ENCODE measurements around the gene SLC2A13.
"Not testable (repeated sequence)": the region's sequence is repeated elsewhere in the genome, so short reads cannot be mapped to it uniquely, and the experiment has no call there.

Gene SLC2A13

DNA sequence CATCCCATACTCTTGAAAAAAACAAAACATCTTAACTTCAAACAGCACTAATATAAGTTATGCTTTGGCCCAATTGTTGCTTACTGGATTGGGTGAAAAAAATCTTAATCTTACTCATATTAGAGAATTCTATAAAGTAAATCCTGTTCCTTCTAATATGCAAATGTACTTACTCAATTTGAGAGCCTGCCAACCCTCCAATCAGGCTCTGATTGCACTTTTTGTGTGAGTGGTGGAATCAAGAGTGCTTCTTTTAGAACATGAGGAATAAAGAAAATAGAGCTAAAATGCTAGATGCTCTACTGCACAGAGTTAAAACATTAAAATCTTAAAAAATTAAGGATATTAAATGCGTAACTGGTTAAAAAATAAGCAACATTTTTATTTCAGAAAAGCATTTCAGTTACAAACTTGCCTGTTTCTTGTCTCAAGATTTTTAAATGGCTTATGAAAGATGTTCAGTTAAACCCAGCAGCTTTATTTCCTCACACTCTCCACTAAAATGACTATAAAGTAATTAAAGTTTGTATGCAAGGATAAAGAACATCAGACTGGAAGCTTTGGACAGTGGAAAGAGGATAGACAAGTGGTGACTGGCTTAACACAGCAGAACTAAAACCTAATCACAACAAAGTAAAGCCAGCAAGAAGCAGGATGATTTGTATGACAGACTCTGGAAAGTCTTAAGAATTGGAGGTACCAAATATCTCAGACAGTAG is 177.5 kb downstream of the SLC2A13 start:
- DNase-seq (ENCODE audit: low read depth in 2 of 2), result no peak

DNA sequence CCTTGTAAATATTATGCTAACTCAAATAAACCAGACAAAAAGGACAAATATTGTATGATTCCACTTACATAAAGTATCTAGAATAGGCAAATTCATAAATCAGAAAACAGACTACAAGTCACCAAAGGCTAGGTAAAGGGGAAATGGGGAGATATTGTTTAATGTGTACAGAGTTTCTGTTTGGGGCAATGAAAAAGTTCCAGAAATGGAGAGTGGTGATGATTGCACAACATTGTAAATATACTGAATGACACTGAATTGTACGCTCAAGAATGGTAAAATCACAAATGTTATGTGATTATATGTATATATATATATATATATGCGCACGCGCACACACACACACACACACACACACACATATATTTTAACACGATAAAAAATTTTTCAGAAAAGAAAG is 182.5 kb downstream of the SLC2A13 start:
- DNase-seq (ENCODE audit: low read depth in 2 of 2), result no peak

DNA sequence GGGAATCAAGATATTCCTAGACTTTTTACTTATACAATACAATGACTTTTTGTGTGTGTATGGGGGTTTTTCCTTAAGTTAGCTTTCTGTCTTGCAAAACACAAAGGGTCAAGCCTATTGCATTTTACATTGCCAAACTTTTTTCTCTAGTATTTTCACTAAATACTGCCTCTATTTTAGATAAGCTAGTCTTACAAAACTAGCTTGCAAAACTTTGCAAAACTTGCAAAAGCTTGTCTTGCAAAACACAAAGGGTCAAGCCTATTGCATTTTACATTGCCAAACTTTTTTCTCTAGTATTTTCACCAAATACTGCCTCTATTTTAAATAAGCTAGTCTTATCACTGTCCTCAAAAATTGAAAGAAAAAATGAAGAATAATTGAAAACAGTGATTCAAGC is 183.3 kb downstream of the SLC2A13 start:
- DNase-seq (ENCODE audit: low read depth in 2 of 2), result not testable (repeated sequence)

DNA sequence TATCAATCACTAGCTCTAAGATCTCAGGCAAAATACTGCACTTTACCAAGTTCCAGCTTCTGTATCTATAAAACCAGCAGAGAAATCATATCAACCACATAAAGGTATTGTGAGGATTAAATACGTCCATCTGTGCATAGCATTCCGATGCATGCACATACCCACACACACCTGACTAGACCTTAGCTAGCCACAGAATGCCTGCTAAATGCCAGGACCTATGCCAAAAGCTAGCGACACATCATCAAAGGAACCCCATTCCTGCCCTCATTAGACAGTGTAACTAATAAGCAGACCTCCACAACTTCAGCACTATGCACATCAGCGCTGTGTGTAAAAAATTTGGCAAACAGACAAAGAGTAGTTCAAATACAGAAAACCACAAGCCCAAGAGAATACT is 185.2 kb downstream of the SLC2A13 start:
- DNase-seq (ENCODE audit: low read depth in 2 of 2), result no peak

DNA sequence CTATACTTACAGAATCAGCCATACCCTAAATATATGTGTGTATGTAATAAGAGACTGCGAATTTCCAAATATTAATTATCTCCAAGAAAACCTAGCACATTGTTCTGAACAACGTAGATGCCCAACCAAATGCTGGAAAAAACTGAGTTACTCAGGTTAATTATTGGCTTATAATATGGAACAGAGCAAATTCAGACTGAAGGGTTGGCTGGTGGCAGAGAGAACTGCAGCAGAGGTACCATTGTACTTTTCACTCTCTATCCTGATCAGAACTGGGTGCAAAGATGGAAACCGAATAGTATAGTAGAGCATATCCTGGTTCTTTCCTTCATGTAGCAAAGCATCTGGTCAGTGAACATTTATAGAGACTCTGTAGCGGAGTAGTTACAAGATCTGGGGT is 185.7 kb downstream of the SLC2A13 start:
- no peak for DNase-seq (ENCODE audit: low read depth in 2 of 2)

DNA sequence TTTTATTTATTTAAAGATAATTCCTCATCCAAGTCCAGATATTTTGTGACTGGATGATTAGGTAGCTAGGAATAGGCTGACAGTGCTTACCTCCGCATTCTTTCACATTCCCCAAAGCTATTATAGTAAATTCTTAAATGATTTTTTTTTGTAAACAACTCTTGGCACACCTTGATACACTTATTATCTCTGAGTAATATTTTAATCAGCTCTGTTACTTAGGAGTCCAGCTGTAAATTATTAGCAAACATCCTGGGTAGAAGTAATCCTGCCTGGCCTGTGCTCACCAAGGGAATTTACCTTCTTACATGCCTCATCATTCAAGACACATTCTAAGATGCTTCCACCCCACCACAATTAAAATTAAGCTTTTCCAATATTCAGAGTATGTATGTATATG is 186.1 kb downstream of the SLC2A13 start:
- DNase-seq (ENCODE audit: low read depth in 2 of 2), result no peak

DNA sequence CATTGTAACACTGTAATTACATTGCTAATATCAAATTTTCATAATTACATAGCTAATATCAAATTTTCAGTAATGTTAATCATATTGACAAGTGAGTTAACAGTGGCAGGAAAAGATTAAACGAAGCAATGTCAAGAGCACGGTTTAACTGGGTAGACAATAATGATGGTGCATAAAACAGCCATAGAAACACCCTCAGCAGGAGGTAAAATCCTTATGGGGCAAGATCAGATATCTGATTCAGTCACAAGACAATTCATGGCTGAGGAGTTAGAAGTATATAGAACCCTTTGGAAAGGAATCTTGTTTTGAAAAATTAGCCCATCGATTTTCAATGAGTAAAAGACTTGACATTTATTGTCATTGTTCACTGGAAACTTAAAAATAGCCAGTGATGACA is 190.6 kb downstream of the SLC2A13 start:
- no peak for DNase-seq (ENCODE audit: low read depth in 2 of 2)

DNA sequence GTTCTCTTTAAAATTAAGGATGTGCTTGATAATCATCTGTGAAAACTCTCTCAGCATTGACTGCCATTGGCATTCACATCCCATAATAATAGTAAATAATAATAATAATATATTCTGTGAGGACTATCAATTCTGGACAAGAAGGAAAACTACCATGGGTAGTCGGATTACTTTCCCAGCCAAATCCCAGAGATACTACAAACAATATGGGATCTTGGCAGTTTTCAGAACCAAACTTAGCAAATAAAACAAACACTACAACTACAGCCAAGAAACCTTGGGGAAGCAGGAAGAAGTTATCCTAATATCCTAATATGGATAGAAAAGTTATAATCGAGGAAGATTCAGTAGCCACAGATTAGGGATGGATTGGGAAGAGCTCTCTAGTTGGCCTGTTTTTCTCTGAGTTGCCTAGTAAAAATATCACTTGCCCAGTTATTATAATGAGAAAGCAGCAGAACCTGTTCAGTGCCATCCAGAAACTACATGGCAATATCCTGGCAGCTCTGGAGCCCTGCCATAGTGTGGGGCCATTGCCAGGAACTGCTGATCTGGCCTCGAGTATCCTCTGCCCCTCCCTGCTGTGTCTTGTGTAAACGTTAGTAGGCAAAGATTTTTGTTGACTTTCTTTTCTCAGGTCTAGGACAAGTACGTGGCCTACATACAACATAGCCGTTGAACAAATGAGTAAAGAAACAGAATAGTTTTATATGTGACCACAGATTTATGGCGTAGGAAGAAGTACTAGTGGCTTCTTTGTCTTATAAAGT is 193.5 kb downstream of the SLC2A13 start:
- DNase-seq (ENCODE audit: low read depth in 2 of 2), result no peak

DNA sequence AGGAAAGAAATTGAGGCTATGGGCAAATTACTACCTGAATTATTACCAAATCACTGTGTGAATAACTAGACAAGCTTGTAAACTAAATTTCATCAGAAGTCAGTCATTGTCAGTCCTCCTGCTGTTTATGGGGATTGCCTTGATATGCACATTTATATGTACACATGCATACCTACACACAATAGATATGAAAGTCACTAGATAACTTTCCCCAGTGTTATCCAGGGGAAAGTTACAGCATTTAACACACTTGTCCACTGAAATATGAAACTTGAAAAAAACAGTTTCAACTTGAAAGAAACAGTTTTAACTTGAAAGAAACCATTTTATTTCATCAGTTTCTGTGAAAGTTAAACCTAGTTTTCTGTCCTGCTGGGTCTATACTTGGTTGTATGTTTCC is 199.6 kb downstream of the SLC2A13 start:
- DNase-seq (ENCODE audit: low read depth in 2 of 2), result no peak

DNA sequence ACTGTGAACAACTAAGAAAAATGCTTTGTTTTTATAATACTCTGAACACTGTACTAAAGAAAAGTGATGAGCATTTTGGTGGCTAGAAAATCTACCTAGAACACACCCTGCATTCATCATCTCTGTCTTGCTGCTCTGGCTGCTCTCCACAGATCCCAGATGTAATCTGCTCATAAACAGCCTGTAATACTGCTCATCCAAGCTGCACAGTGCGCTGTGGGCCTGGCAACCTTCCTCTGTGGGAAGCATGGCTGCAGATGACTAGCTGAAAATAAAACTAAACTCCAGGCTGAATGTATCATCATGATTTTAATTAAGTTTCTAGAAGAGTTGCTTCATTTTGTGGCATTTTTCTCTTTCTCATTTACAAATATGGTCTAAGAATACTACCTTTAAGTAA is 200.7 kb downstream of the SLC2A13 start:
- DNase-seq (ENCODE audit: low read depth in 2 of 2), result no peak

DNA sequence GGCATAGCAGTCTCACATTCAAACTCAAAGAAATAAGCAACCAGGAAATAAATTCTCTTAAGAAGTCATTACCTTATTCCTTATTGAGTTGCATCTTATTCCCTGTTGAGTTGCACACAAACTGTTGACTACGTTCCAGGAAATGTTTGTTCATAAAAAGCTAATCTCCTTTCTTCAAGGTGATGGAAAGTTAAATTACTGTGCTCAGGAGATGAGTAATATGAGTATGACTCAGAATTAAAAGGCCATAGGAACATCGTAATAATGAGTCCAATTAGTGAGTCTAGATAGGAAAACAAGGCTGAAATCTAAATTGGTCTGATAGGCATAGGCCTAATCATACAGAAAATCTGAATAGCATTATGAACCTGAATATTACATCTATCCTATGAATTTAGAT is 203.1 kb downstream of the SLC2A13 start:
- DNase-seq (ENCODE audit: low read depth in 2 of 2), result no peak

DNA sequence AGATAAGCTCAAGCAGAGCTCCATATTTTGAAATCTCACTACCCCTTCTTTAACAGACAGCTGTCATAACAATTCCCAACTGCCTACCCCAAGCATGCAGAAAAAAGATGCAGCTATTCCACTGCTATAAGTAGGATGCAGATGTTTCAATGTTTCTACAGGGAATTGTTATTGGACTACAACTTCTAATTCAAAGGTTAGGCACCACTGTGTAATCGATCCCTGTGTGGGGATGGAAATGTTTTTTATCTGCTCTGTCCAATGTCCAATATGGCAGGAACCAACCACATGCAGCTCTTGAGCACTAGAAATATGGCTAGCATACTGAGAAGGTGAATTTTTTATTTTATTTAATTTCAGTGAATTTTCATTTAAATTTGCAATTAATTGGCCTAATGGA is 208.6 kb downstream of the SLC2A13 start:
- no peak for DNase-seq (ENCODE audit: low read depth in 2 of 2)

DNA sequence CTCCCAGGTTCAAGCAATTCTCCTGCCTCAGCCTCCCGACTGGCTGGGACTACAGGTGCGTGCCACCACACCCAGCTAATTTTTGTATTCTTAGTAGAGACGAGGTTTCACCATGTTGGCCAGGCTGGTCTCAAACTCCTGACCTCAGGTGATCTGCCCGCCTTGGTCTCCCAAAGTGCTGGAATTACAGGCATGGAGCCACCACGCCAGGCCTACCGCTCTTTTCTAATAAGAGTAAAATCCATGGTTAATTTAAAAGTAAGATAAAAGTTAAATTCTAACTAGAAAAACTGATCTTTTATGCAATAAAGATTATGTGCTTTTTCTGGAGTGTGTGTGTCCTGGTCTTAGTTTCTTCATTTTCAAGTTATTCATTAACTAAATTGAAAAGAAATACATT is 212.5 kb downstream of the SLC2A13 start:
- not testable (repeated sequence) for DNase-seq (ENCODE audit: low read depth in 2 of 2)

DNA sequence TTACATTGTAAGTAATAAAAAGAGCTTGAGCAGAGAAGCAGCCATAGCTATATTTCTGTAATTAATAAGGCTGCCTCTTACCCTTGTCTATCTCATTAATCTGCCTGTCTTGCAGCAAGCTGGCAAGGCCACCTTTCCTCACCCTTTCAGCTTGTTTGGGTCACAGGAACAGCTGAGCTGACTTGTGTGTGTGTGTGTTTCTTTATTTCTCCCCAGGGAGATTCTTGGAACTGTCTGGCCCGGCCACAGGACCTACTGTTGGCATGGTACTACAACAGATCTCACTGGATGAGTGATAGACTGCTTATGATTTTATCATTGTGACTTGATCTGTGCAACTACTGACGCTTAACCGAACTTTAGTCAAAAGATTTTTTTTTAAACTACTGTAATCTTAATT is 213.7 kb downstream of the SLC2A13 start:
- DNase-seq (ENCODE audit: low read depth in 2 of 2), result no peak

DNA sequence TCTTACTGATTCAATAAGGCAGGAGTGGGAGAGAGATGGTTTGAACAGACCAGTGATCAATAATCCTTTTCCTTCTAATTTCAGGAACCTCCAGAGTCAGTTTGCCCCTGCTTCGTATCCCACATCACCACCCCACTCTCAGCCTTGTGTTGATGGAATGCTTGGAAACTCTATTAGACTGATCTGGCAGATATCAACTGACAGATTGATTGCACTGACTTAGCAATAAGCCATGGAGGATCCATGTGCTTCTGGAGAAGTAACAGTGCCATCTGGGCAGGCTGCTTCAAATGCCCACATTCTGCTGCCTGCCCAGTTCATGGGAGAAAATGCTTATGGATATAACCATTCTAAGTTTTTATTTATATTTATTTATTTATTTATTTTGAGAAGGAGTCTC is 218.0 kb downstream of the SLC2A13 start:
- no peak for DNase-seq (ENCODE audit: low read depth in 2 of 2)

DNA sequence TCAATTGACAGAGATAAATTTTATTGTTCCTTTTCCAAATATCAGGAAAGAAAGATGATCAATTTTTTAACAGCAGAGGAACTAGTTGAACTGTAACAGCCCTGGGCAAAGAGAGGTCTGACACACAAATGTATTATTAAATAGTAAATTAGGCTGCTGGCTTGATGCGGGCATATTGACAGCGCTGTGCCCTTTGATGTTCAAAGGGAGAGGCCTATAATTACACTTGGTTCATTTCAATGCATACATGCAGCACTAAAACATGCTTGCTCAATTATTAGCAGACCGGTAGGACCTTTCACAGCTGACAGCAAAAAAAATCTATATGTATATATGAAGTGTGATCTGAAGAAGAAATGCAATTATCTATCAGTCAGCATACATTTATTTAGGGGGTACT is 219.8 kb downstream of the SLC2A13 start:
- no peak for DNase-seq (ENCODE audit: low read depth in 2 of 2)

DNA sequence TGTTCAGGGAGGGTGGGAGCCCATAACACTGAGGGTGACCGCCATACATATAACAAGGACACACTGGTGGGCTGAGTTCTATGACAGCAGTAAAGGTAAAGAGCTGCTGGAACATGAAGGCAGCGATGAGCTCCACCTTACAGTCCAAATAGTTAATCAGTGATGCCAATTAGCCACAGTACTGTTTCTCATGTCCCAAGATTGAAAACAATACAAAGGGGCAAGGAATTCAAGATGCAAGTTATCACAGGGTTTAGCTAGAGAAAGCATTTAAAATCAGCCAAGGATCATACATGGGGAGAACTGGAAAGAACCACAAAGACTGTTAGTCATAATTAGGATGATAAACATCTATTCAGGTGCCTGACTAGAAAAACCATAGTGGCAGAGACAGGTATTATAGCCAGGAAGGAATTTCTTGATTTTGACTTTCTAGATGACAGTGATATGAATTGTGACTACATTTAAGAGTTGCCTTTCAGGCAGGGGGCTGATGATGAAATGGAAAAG is 221.2 kb downstream of the SLC2A13 start:
- no peak for DNase-seq (ENCODE audit: low read depth in 2 of 2)

DNA sequence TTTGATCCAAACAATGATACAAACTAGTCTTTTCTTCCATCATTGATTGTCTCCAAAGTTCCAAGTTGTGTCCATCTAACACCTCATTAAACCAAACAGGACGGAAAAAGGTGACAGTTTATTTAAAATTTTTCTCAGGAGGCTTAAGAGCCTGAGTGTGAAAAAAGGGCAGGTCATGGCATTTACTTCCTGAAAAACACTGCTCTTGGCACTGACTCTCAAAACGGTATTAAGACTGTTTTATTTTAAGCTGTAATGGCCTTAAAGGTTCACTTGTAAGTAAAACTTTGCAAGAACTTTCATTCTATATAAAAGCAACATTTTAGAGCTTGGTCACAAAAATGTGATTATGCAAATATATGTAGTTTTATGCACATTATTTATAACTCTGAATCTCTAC is 222.5 kb downstream of the SLC2A13 start:
- DNase-seq (ENCODE audit: low read depth in 2 of 2), result no peak

DNA sequence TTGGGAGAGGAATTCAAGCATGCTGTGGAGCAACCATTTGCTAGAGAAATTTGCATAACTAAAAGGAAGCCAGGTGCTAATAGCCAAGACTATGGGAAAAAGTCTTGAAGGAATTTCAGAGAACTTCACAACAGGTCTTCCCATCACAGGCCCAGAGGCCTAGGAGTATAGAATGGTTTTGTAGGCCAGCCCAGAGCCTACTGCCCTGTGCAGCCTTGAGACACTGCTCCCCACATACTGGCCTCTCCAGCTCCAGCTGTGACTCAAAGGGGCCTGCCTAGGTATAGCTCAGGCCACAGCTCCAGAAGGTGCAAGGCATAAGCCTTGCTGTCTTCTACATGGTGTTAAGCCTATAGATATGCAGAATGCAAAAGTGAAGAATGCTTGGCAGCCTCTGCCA is 227.1 kb downstream of the SLC2A13 start:
- DNase-seq (ENCODE audit: low read depth in 2 of 2), result no peak

DNA sequence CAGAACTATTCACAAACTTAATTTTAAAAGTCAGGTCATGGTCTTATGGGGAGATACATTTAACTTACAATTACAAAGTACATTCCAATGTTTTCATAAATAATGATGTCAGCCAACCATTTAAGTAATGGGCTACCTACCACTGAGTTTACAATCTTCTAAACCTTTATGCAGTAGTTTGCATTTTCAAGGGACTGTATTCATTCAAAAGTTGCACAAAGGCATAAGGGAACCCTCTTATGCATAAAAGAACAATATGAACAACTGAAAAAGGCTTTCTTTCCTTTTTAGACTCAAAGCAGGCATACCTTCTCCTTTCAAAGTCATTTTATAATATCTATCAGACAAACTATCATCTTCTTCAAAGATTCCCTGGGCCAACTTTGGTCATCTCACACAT is 230.2 kb downstream of the SLC2A13 start:
- DNase-seq (ENCODE audit: low read depth in 2 of 2), result no peak

DNA sequence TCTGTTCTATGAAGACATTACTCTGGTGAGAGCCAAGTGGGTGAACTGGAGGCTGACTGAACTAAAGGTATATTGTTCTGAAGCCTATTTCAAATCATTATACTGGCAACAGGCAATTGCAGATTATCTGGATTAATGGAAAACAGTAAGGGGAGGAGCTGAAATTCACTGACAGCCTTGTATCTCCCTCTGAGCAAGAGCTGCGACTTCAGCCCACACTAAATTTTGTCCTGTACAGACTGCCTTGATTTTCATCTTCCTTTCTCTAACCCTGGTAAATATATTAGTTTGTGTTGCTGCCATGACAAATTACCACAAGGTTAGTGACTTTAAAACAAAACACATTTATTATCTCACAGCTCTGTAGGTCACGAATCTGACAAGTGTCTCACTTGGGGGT is 231.1 kb downstream of the SLC2A13 start:
- no peak for DNase-seq (ENCODE audit: low read depth in 2 of 2)

DNA sequence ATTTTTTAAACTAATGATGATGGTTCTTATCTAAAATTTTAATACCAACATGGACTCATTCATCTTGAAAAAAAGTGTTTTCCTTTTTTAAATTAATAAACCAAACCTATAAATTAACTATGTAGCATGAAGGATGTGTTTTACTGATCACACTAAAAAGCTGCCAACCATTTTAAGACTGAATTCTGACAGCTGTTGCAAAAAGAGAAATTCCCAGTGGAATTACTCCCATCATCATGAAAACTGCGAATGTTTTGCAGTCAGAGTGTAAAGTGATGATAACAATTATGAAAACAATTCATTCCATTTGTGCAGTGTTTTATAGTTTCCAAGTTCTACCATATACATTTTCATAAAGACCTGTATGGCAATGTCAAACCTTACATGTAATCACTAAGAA is 232.8 kb downstream of the SLC2A13 start:
- no peak for DNase-seq (ENCODE audit: low read depth in 2 of 2)

DNA sequence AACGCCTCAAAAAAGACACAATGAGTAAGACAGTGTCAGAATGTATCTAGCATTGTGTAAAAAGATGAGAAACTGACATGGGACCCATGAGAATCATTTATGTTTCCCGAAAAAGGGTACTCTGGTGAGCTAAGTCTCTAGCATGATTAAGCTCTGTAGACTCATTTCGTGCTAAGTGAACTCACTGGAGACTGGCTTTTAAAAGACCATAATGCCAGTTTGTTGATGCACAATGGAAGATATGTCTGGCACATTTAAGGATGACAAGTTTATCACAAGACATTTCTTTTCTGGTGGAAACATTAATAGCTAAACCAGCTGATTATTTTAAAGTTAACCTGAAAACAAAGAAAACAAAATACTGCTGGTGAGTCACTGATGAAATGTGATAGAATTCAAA is 233.5 kb downstream of the SLC2A13 start:
- DNase-seq (ENCODE audit: low read depth in 2 of 2), result no peak
